HEK293 (cell line): ENCODE measurements around the gene UBALD2.
A peak's percentile ranks its signal among the peaks of the same experiment; 100 is the strongest.
"Not testable (repeated sequence)": the region's sequence is repeated elsewhere in the genome, so short reads cannot be mapped to it uniquely, and the experiment has no call there.

Source experiments
- CTCF ChIA-PET: fragments of 350-600 bp; formaldehyde crosslinking; extraction: SDS; loops from one replicate; lab custom pipeline; 2021; ENCODE audit warnings: antibody characterized with exemption; lab: Yijun Ruan, JAX
- POLR2A ChIA-PET: fragments of 300-600 bp; formaldehyde crosslinking; extraction: SDS; loops from one replicate; lab custom pipeline; 2020; ENCODE audit warnings: antibody characterized with exemption, inconsistent platforms; lab: Yijun Ruan, JAX
- H3K27ac ChIP-seq: fragments of 200-500 bp; sonication (Bioruptor generic); 2 replicates; pipeline ENCODE4 v1.5.1; 2014; ENCODE audit warnings: low read depth, low read length, control low read depth, inconsistent platforms; ENCODE audit errors: extremely low read depth
- H3K36me3 ChIP-seq, 2 experiments: fragments of 200-500 bp in 1 of 2; sonication (Bioruptor generic) in 1 of 2; 1 replicate in 1 of 2; 2 replicates in 1 of 2; pipeline ENCODE4 v1.5.1; 2014 to 2017; ENCODE audit warnings: inconsistent platforms in 2 of 2, low read length in 2 of 2; ENCODE audit not compliant: control insufficient read depth in 2 of 2, insufficient read depth in 1 of 2
- H3K4me1 ChIP-seq: fragments of 200-500 bp; sonication (Bioruptor generic); 2 replicates; pipeline ENCODE4 v1.5.1; 2014; ENCODE audit warnings: mild to moderate bottlenecking, low read length, inconsistent platforms; ENCODE audit not compliant: control insufficient read depth, insufficient read depth
- H3K4me3 ChIP-seq: 2 replicates; pipeline ENCODE4 v1.5.1; 2011; ENCODE audit warnings: low read depth, mild to moderate bottlenecking, control low read depth, low read length, moderate library complexity
- H3K9me3 ChIP-seq: fragments of 200-500 bp; sonication (Bioruptor generic); 2 replicates; pipeline ENCODE4 v1.5.1; 2014; ENCODE audit warnings: low read depth, low read length, inconsistent platforms; ENCODE audit not compliant: control insufficient read depth, insufficient read depth
- GLIS1 ChIP-seq: fragments of 450-650 bp; formaldehyde crosslinking; IDR thresholded peaks from 2 replicates; pipeline ENCODE4 v1.5.1; 2016; ENCODE audit warnings: missing biosample characterization, missing genetic modification characterization
- GLIS2 ChIP-seq: fragments of 450-650 bp; formaldehyde crosslinking; IDR thresholded peaks from 2 replicates; pipeline ENCODE4 v1.5.1; 2016; ENCODE audit warnings: missing biosample characterization, missing genetic modification characterization
- MYNN ChIP-seq: fragments of 450-650 bp; formaldehyde crosslinking; IDR thresholded peaks from 2 replicates; pipeline ENCODE4 v1.5.1; 2016; ENCODE audit warnings: missing biosample characterization, missing genetic modification characterization, borderline replicate concordance
- SP7 ChIP-seq: fragments of 450-650 bp; formaldehyde crosslinking; IDR thresholded peaks from 2 replicates; pipeline ENCODE4 v1.5.1; 2016; ENCODE audit warnings: missing biosample characterization, missing genetic modification characterization
- TSHZ1 ChIP-seq: fragments of 450-650 bp; formaldehyde crosslinking; IDR thresholded peaks from 2 replicates; pipeline ENCODE4 v1.5.1; 2016; ENCODE audit warnings: missing biosample characterization, missing genetic modification characterization, borderline replicate concordance
- ZBTB20 ChIP-seq: fragments of 450-650 bp; formaldehyde crosslinking; IDR thresholded peaks from 2 replicates; pipeline ENCODE4 v1.5.1; 2016; ENCODE audit warnings: missing biosample characterization, missing genetic modification characterization
- ZBTB48 ChIP-seq: fragments of 450-650 bp; formaldehyde crosslinking; IDR thresholded peaks from 2 replicates; pipeline ENCODE4 v1.5.1; 2016; ENCODE audit warnings: missing biosample characterization, missing genetic modification characterization
- ZNF148 ChIP-seq: fragments of 450-650 bp; formaldehyde crosslinking; IDR thresholded peaks from 2 replicates; pipeline ENCODE4 v1.5.0; 2017; ENCODE audit warnings: missing biosample characterization, missing genetic modification characterization, borderline replicate concordance
- ZNF16 ChIP-seq: fragments of 450-650 bp; formaldehyde crosslinking; IDR thresholded peaks from 2 replicates; pipeline ENCODE4 v1.5.1; 2016; ENCODE audit warnings: low read depth, missing biosample characterization, missing genetic modification characterization
- ZNF2 ChIP-seq: fragments of 450-650 bp; formaldehyde crosslinking; IDR thresholded peaks from 2 replicates; pipeline ENCODE4 v1.5.1; 2016; ENCODE audit warnings: missing biosample characterization, missing genetic modification characterization
- ZNF202 ChIP-seq: fragments of 450-650 bp; formaldehyde crosslinking; IDR thresholded peaks from 2 replicates; pipeline ENCODE4 v1.5.1; 2016; ENCODE audit warnings: missing biosample characterization, missing genetic modification characterization, borderline replicate concordance
- ZNF248 ChIP-seq: fragments of 450-650 bp; formaldehyde crosslinking; IDR thresholded peaks from 2 replicates; pipeline ENCODE4 v1.5.1; 2017; ENCODE audit warnings: missing biosample characterization, missing genetic modification characterization
- ZNF341 ChIP-seq: fragments of 450-650 bp; formaldehyde crosslinking; IDR thresholded peaks from 2 replicates; pipeline ENCODE4; 2016; ENCODE audit warnings: low read depth, missing biosample characterization, missing genetic modification characterization
- ZNF37A ChIP-seq: fragments of 450-650 bp; IDR thresholded peaks from 2 replicates; pipeline ENCODE4 v1.5.1; 2018; ENCODE audit warnings: missing biosample characterization, missing genetic modification characterization
- ZNF426 ChIP-seq: fragments of 450-650 bp; formaldehyde crosslinking; IDR thresholded peaks from 2 replicates; pipeline ENCODE4 v1.5.1; 2017; ENCODE audit warnings: missing biosample characterization, missing genetic modification characterization, mild to moderate bottlenecking, inconsistent platforms, moderate library complexity
- ZNF777 ChIP-seq: fragments of 450-650 bp; formaldehyde crosslinking; IDR thresholded peaks from 2 replicates; pipeline ENCODE4 v1.5.1; 2017; ENCODE audit warnings: missing biosample characterization, missing genetic modification characterization, borderline replicate concordance
- TF ChIP-seq, protein P1 (sequence below): fragments of 450-650 bp; formaldehyde crosslinking; IDR thresholded peaks from 2 replicates; pipeline ENCODE4 v1.5.1; 2016; ENCODE audit warnings: missing biosample characterization, missing genetic modification characterization
- TF ChIP-seq, protein P2 (sequence below): fragments of 450-650 bp; formaldehyde crosslinking; IDR thresholded peaks from 2 replicates; pipeline ENCODE4 v1.5.1; 2016; ENCODE audit warnings: missing biosample characterization, missing genetic modification characterization

The UBALD2 gene

GRCh38 chr17:76266244-76266938, 1.2 kb downstream of the UBALD2 start (continued):
- TF ChIP-seq ZNF341 (tag by site-specific recombination) (peak; percentile 7; the same call in 1 of the 2 replicates), ZNF202 (tag by site-specific recombination) (no peak), ZNF16 (tag by site-specific recombination) (no peak), ZBTB20 (tag by site-specific recombination) (no peak; the same call in 1 of the 2 replicates), ZNF426 (tag by site-specific recombination) (no peak), ZBTB48 (tag by site-specific recombination) (0 out of 2 replicates have a peak, but pooled peaks have one; percentile 8), GLIS2 (tag by site-specific recombination) (peak; percentile 43; the same call in 1 of the 2 replicates), GLIS1 (peak; percentile 32; the same call in 1 of the 2 replicates), ZNF148 (no peak), ZNF777 (tag by site-specific recombination) (no peak), SP7 (no peak), ZNF2 (no peak)
- TF ChIP-seq, protein P1, sequence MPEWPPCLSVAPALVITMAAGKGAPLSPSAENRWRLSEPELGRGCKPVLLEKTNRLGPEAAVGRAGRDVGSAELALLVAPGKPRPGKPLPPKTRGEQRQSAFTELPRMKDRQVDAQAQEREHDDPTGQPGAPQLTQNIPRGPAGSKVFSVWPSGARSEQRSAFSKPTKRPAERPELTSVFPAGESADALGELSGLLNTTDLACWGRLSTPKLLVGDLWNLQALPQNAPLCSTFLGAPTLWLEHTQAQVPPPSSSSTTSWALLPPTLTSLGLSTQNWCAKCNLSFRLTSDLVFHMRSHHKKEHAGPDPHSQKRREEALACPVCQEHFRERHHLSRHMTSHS (tag by site-specific recombination), result no peak

DNA sequence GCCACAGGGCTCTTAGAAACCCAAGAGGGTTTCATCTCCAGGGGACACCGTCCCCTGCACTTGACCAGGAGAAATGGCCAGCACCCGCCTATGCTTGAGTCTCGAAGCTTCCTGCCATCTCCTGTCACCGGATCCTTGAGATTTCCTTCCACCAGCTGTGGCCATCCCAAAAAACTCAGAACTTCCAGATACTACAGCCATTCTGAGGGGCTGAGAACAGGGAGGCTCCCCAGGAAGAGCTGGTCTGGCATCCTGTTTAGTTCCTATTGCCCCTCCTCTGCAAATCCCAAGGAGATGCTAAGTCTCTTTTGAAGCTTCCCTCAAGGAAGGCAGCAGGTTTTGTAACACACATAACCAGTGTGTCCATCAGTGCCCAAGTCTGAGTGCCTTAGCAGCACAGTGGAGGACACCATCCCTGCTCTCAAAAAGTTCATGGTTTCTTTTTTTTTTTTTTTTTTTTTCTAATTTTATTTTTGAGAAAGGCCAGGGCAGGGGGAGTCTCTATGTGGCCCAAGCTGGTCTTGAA, 2.0 kb downstream of the UBALD2 start:
- CTCF ChIA-PET, result interaction anchor here (0.9 to 5.8 kb wide), 9 partner anchors 12 to 256 kb away, joined by 3 to 52 read pairs (median 3); no protein-coding TSS in a partner anchor
- Histone ChIP-seq H3K4me1 (no peaks in the 10 kb centered on the region; the same call in 1 of the 2 replicates), H3K36me3 (peaks cover 5 to 28% of the 10 kb centered on the region in 2 experiments; a peak in 2 of 3 replicates), H3K4me3 (peak overlapping the region; percentile 89), H3K27ac (no peak overlapping the region), H3K9me3 (no peaks in the 10 kb centered on the region)
- POLR2A ChIA-PET, result interaction anchor here (0.5 to 1.9 kb wide), 8 partner anchors 12 to 851 kb away, joined by 3 to 5 read pairs (median 3); partner anchors contain the start of gene RNF157
- TF ChIP-seq ZNF248 (no peak), MYNN (tag by site-specific recombination) (no peak), TSHZ1 (tag by site-specific recombination) (no peak), ZNF37A (tag by site-specific recombination) (no peak), ZNF341 (tag by site-specific recombination) (no peak)
- TF ChIP-seq, protein P2, sequence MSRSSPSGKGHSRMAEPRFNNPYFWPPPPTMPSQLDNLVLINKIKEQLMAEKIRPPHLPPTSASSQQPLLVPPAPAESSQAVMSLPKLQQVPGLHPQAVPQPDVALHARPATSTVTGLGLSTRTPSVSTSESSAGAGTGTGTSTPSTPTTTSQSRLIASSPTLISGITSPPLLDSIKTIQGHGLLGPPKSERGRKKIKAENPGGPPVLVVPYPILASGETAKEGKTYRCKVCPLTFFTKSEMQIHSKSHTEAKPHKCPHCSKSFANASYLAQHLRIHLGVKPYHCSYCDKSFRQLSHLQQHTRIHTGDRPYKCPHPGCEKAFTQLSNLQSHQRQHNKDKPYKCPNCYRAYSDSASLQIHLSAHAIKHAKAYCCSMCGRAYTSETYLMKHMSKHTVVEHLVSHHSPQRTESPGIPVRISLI, result peak; percentile 80; the same call in 1 of the 2 replicates

- POLR2A ChIA-PET, result interaction anchor here (0.6 to 1.9 kb wide), 7 partner anchors 12 to 273 kb away, joined by 3 to 6 read pairs (median 3); partner anchors contain the start of gene RNF157
- H3K27ac ChIP-seq, result 0 out of 2 replicates have a peak overlapping the region, but pooled peaks have one; percentile 4
- CTCF ChIA-PET, result interaction anchor here (0.9 to 5.8 kb wide), 6 partner anchors 12 to 253 kb away, joined by 3 to 52 read pairs (median 4); no protein-coding TSS in a partner anchor
- H3K4me1 ChIP-seq, H3K4me3 ChIP-seq, H3K9me3 ChIP-seq: not testable (repeated sequence)
- peaks cover 5 to 28% of the 10 kb centered on the region in 2 experiments; a peak in 2 of 3 replicates for H3K36me3 ChIP-seq
Observed at GRCh38 chr17:76267581-76268001, 2.4 kb downstream of the UBALD2 start.
